Cardiac muscle cell (in vitro differentiated cells and primary cell): ENCODE measurements around the gene CCDC122. TPM values are rescaled to one million over a fixed set of nuclear protein-coding genes. Genes with fewer than 3 reads are reported as not detected.

ENCODE experiments used
- DNase-seq, 2 donors: peaks; one replicate each; pipeline versions ENCODE4 v3.0.0 to v3.0.0-alpha.2; 2010 to 2017; ENCODE audit warnings: low read depth in 1 of 2, low spot score in 1 of 2
- H3K27ac ChIP-seq: fragments of 200-600 bp; sonication (generic); 2 replicates; pipeline ENCODE4 v1.5.1; 2016
- H3K27me3 ChIP-seq: fragments of 200-600 bp; sonication (generic); 2 replicates; pipeline ENCODE4 v1.6.0; 2016; ENCODE audit warnings: control low read depth
- H3K36me3 ChIP-seq: fragments of 200-600 bp; sonication (generic); 2 replicates; pipeline ENCODE4 v1.5.1; 2016; ENCODE audit warnings: control low read depth
- H3K4me1 ChIP-seq: fragments of 200-600 bp; sonication (generic); 2 replicates; pipeline ENCODE4 v1.8.1; 2017; ENCODE audit warnings: low read depth, mild to moderate bottlenecking, mixed run types
- H3K4me3 ChIP-seq: fragments of 200-600 bp; sonication (generic); 2 replicates; pipeline ENCODE4 v1.5.1; 2016; ENCODE audit warnings: mild to moderate bottlenecking
- H3K9me3 ChIP-seq: fragments of 200-600 bp; sonication (generic); 2 replicates; pipeline ENCODE4 v1.5.1; 2017; ENCODE audit warnings: low read depth, mild to moderate bottlenecking, control low read depth
- CTCF ChIP-seq: IDR thresholded peaks from 2 replicates; pipeline ENCODE4 v1.5.1; 2012; ENCODE audit warnings: low read depth, mild to moderate bottlenecking, low read length
- polyA plus RNA-seq: library from polyadenylated mRNA; unstranded; fragments of >200 nt; fragmentation: Nextera tagmentation; extraction: Ambion mirVana; gene quantifications from 2 replicates; pipeline ENCODE4 v1.2.1, GENCODE V29; 2016
- total RNA-seq: library from RNA; depleted of rRNA; stranded (reverse); fragments of >200 nt; gene quantifications from 2 replicates; pipeline ENCODE4 v1.2.3, GENCODE V29; 2016

CCDC122 gene
- total and polyA plus RNA-seq, 2 experiments from 2014 or later = 4.1 to 8.0 TPM

GRCh38 chr13:43881580-43881979, 2.0 kb upstream of the CCDC122 start:
- Histone ChIP-seq H3K4me1 (peaks cover 3% of the 10 kb centered on the region), H3K27me3 (peaks cover 25% of the 10 kb centered on the region), H3K27ac (no peak overlapping the region), H3K4me3 (no peak overlapping the region), H3K36me3 (no peaks in the 10 kb centered on the region), H3K9me3 (no peaks in the 10 kb centered on the region)
- no peak for TF ChIP-seq CTCF
- no peak for DNase-seq

- Histone ChIP-seq H3K4me1 (peaks cover 3% of the 10 kb centered on the region), H3K36me3 (no peaks in the 10 kb centered on the region), H3K27me3 (peaks cover 25% of the 10 kb centered on the region), H3K4me3 (no peak overlapping the region), H3K27ac (no peak overlapping the region), H3K9me3 (no peaks in the 10 kb centered on the region)
- no peak for TF ChIP-seq CTCF
- DNase-seq = peak in 1 of 2 donors; percentile 27
These were observed 1.4 kb upstream of the CCDC122 start for GRCh38 chr13:43880926-43881325.

GRCh38 chr13:43880214-43880855, 795 bp upstream of the CCDC122 start:
- no peak for DNase-seq
- H3K4me1 ChIP-seq = peaks cover 3% of the 10 kb centered on the region
- H3K27ac ChIP-seq = no peak overlapping the region

GRCh38 chr13:43879755-43880181, 228 bp upstream of the CCDC122 start, which contains the start of gene LACC1:
TSS of gene LACC1 (plus strand) at chr13:43879904. CDS start at chr13:43880986, 1,082 bp downstream.
- H3K9me3 ChIP-seq = no peaks in the 10 kb centered on the region
- TF ChIP-seq CTCF = no peak

More at GRCh38 chr13:43880214-43880855, 795 bp upstream of the CCDC122 start:
- H3K36me3 ChIP-seq = no peaks in the 10 kb centered on the region
- H3K9me3 ChIP-seq = no peaks in the 10 kb centered on the region
- TF ChIP-seq CTCF = no peak
- peaks cover 25% of the 10 kb centered on the region for H3K27me3 ChIP-seq
- H3K4me3 ChIP-seq = peak overlapping the region; percentile 59

GRCh38 chr13:43877766-43878165, 1.8 kb downstream of the CCDC122 start:
- Histone ChIP-seq H3K9me3 (no peaks in the 10 kb centered on the region), H3K4me3 (no peak overlapping the region), H3K4me1 (peaks cover 8% of the 10 kb centered on the region), H3K27ac (no peak overlapping the region), H3K36me3 (no peaks in the 10 kb centered on the region), H3K27me3 (peaks cover 25% of the 10 kb centered on the region)
- no peak for TF ChIP-seq CTCF
- DNase-seq = no peak

More at GRCh38 chr13:43879755-43880181, 228 bp upstream of the CCDC122 start, which contains the start of gene LACC1:
- Histone ChIP-seq H3K27me3 (peaks cover 25% of the 10 kb centered on the region), H3K4me3 (peak within 1 kb of the TSS; percentile 59), H3K36me3 (no peaks in the 10 kb centered on the region), H3K4me1 (peaks cover 3% of the 10 kb centered on the region), H3K27ac (peak within 1 kb of the TSS; percentile 13)
- DNase-seq = peak in 1 of 2 donors; percentile 14
